ENCODE data around the gene GRM7.

GRM7 gene

GRCh38 chr3:7146529-7146928 lies 285.6 kb downstream of the GRM7 start:
- DNase-seq (ENCODE audit: low spot score): no peak

- DNase-seq (ENCODE audit: low spot score): no peak
Measured at GRCh38 chr3:7158516-7158915, 297.6 kb downstream of the GRM7 start.

- no peak for DNase-seq (ENCODE audit: low spot score)
Measured at GRCh38 chr3:7160689-7161088, 299.8 kb downstream of the GRM7 start.

GRCh38 chr3:7166460-7166859 lies 305.5 kb downstream of the GRM7 start:
- DNase-seq (ENCODE audit: low spot score): no peak

- DNase-seq (ENCODE audit: low spot score): no peak
Measured at GRCh38 chr3:7171493-7171892, 310.6 kb downstream of the GRM7 start.

GRCh38 chr3:7172996-7173395 lies 312.1 kb downstream of the GRM7 start:
- DNase-seq (ENCODE audit: low spot score): no peak

- no peak for DNase-seq (ENCODE audit: low spot score)
Measured at GRCh38 chr3:7188551-7188950, 327.6 kb downstream of the GRM7 start.

- no peak for DNase-seq (ENCODE audit: low spot score)
Measured at GRCh38 chr3:7190095-7190494, 329.2 kb downstream of the GRM7 start.

- DNase-seq (ENCODE audit: low spot score): no peak
Measured at GRCh38 chr3:7193269-7193668, 332.4 kb downstream of the GRM7 start.

- DNase-seq (ENCODE audit: low spot score): no peak
Measured at GRCh38 chr3:7194071-7194835, 333.3 kb downstream of the GRM7 start.

GRCh38 chr3:7195934-7196333 lies 335.0 kb downstream of the GRM7 start:
- DNase-seq (ENCODE audit: low spot score): no peak

GRCh38 chr3:7201784-7202183 lies 340.9 kb downstream of the GRM7 start:
- no peak for DNase-seq (ENCODE audit: low spot score)

GRCh38 chr3:7203969-7204847 lies 343.3 kb downstream of the GRM7 start:
- no peak for DNase-seq (ENCODE audit: low spot score)

- DNase-seq (ENCODE audit: low spot score): no peak
Measured at GRCh38 chr3:7204848-7205156, 343.9 kb downstream of the GRM7 start.

GRCh38 chr3:7205535-7205934 lies 344.6 kb downstream of the GRM7 start:
- no peak for DNase-seq (ENCODE audit: low spot score)

GRCh38 chr3:7205962-7206361 lies 345.0 kb downstream of the GRM7 start:
- no peak for DNase-seq (ENCODE audit: low spot score)

- no peak for DNase-seq (ENCODE audit: low spot score)
Measured at GRCh38 chr3:7207125-7207524, 346.2 kb downstream of the GRM7 start.

GRCh38 chr3:7207928-7208327 lies 347.0 kb downstream of the GRM7 start:
- no peak for DNase-seq (ENCODE audit: low spot score)

- no peak for DNase-seq (ENCODE audit: low spot score)
Measured at GRCh38 chr3:7209098-7209497, 348.2 kb downstream of the GRM7 start.

- no peak for DNase-seq (ENCODE audit: low spot score)
Measured at GRCh38 chr3:7211740-7212139, 350.8 kb downstream of the GRM7 start.

GRCh38 chr3:7215706-7216105 lies 354.8 kb downstream of the GRM7 start:
- no peak for DNase-seq (ENCODE audit: low spot score)

GRCh38 chr3:7226393-7226792 lies 365.5 kb downstream of the GRM7 start:
- DNase-seq (ENCODE audit: low spot score): no peak

GRCh38 chr3:7238565-7239295 lies 377.8 kb downstream of the GRM7 start:
- DNase-seq (ENCODE audit: low spot score): no peak

Measured in iPS-NIHi11 (cell line).